ENCODE measurements around the gene HOXD10. TPM values are rescaled to one million over a fixed set of nuclear protein-coding genes. Genes with fewer than 3 reads are reported as not detected.

The HOXD10 gene
- total and polyA plus RNA-seq, 4 donors = not detected

DNA sequence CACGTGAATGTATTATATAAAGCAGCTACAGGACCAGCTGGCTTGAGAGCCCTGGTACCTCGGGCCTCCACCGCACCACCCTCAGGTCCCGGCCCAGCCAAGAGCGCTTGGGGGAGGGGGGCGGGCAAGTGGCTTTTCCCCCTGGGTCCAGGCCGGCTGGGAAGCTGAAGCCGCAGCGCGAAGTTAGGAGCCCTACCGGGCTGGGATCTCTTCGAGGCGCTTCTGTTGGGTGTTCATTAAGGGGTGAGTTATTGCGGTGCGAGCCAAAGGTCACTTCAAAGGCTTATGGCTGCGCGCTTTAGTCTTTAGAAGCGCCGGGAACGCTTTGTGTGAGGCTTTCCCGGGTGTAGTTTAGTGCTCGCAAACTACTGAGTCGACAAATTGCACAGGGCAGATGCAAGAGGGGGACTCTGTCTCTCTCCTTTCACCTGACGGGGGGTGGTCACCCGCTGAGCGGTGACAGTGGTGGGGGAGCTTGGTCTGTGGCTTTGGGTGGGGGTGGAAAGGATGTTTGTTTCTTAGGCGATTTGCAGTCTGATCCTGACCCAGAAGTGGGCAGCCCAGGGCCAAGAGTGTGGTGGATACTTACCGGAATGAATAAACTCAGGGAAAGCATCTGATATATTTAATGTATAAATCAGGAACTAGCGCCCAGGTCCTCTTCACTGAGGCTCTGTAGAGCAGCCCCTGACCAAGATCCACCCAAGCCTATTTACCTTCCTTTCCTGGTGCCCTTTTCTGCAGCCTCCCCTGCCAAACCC, 46.5 kb downstream of the HOXD10 start:
- Histone ChIP-seq H3K36me3 (ENCODE audit: control insufficient read depth in 4 of 4, insufficient read depth in 3 of 4, low read depth in 1 of 4, low read length in 3 of 4) (no peaks in the 10 kb centered on the region), H3K9ac (ENCODE audit: low read depth in 1 of 2, low read length in 2 of 2) (no peak overlapping the region), H3K27ac (ENCODE audit: low read depth in 1 of 2, low read length in 2 of 2) (no peak overlapping the region), H3K9me3 (ENCODE audit: control insufficient read depth in 4 of 4, low read length in 3 of 4) (peaks cover 0 to 7% (median 0%) of the 10 kb centered on the region in 4 donors), H3K4me3 (ENCODE audit: low read depth in 1 of 3, low read length in 3 of 3) (no peak overlapping the region), H3K4me1 (ENCODE audit: control insufficient read depth in 4 of 4, insufficient read depth in 4 of 4, low read length in 3 of 4) (peaks cover 0 to 23% (median 7%) of the 10 kb centered on the region in 4 donors), H3K27me3 (ENCODE audit: control insufficient read depth in 4 of 4, insufficient read depth in 4 of 4, low read length in 3 of 4) (peaks cover 15 to 40% (median 24%) of the 10 kb centered on the region in 4 donors)
- no peak for DNase-seq (ENCODE audit: low spot score)
- TF ChIP-seq RXRA (IDR thresholded peaks at IDR 0.05) (no peak), YY1 (IDR thresholded peaks at IDR 0.05) (no peak), CTCF (IDR thresholded peaks at IDR 0.05; ENCODE audit: low read depth, low read length, missing input control) (no peak), REST (IDR thresholded peaks at IDR 0.05) (no peak), RAD21 (IDR thresholded peaks at IDR 0.05) (no peak), ATF3 (IDR thresholded peaks at IDR 0.05) (no peak), FOXA1 (IDR thresholded peaks at IDR 0.05) (no peak), TAF1 (conservative IDR thresholded peaks at IDR 0.05) (no peak), EGR1 (IDR thresholded peaks at IDR 0.05; ENCODE audit: low read depth in 2 of 2) (no peak), GABPA (IDR thresholded peaks at IDR 0.05 in 1 of 2, conservative IDR thresholded peaks at IDR 0.05 in 1 of 2) (no peak), HNF4A (conservative IDR thresholded peaks at IDR 0.05) (no peak), JUND (IDR thresholded peaks at IDR 0.05) (no peak), MAX (IDR thresholded peaks at IDR 0.05) (no peak)
- TF ChIP-seq, protein P1, sequence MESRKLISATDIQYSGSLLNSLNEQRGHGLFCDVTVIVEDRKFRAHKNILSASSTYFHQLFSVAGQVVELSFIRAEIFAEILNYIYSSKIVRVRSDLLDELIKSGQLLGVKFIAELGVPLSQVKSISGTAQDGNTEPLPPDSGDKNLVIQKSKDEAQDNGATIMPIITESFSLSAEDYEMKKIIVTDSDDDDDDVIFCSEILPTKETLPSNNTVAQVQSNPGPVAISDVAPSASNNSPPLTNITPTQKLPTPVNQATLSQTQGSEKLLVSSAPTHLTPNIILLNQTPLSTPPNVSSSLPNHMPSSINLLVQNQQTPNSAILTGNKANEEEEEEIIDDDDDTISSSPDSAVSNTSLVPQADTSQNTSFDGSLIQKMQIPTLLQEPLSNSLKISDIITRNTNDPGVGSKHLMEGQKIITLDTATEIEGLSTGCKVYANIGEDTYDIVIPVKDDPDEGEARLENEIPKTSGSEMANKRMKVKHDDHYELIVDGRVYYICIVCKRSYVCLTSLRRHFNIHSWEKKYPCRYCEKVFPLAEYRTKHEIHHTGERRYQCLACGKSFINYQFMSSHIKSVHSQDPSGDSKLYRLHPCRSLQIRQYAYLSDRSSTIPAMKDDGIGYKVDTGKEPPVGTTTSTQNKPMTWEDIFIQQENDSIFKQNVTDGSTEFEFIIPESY (IDR thresholded peaks at IDR 0.05) = no peak
- WGBS = 6% methylated on average over 29 of the region's 29 CpGs
